GM18517 (cell line): Measurements from ENCODE around the gene MAML2.
"Not testable (repeated sequence)": the region's sequence is repeated elsewhere in the genome, so short reads cannot be mapped to it uniquely, and the experiment has no call there.

Experiments used
- ATAC-seq: cut with Tn5 transposase; IDR thresholded peaks from one replicate; pipeline ENCODE4 v1.9.1; 2021; ENCODE audit warnings: mild to moderate bottlenecking, moderate library complexity; ENCODE audit not compliant: unreplicated experiment

MAML2 gene

DNA sequence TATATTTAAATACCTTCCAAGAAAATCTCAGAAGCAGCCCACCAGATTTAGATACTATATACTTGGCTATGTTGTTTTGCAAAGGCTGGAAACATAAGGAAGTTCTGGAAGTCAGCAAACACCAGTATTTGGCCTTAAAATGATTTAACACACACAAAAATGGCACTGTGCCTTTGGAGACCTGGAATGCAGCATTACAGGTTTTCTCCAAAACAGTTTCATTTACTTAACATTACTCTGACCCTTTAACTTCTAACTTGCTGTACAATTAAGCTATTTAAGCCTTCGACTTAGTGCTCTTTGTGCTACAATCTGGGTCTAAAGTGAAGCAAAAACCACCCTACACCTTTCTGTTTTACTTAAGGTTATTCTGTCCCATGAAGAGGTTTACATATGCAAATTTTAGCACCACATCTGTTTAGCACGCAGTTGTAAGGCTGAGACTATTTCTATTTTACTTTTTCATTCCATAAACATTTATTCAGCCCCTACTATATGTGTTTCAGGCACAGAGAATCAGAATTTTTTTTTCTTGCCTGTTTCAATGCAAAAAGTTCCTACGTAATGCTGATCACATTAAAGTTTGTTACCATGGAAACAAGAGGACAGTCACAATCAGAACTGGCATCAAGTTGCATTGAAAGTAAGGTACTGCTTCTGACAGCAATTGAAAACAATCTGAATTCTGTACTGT is 70.3 kb downstream of the MAML2 start:
- ATAC-seq = peak; percentile 47

DNA sequence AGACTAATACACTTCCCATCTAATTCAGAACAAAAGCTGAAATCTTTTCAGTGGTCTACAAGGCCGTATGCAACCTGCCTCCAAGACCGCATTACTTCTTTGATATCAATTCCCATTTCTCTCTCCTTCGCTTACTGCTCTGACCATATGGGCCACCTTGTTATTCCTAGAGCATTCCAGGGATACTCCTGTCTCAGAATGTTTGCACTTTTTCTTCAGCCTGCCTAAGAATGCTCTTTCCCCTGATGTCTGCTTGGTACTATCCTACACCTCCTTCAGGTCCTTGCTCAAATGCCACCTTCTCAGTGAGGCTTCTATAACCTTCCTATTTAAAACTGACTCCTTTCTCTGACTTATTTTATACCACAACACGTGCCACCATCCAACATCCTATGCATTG is 71.2 kb downstream of the MAML2 start:
- ATAC-seq = no peak

DNA sequence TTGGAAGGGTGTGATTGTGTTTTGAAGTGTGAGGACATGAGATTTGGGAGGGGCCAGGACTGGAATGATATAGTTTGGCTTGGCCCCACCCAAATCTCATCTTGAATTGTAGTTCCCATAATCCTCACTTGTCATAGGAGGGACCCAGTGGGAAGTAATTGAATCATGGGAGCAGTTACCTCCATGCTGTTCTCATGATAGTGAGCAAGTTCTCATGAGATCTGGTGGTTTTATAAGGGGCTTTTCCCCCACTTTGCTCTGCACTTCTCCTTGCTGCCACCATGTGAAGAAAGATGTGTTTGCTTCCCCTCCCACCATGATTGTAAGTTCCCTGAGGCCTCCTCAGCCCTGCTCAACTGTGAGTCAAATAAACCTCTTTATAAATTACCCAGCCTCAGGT is 71.6 kb downstream of the MAML2 start:
- ATAC-seq = not testable (repeated sequence)

DNA sequence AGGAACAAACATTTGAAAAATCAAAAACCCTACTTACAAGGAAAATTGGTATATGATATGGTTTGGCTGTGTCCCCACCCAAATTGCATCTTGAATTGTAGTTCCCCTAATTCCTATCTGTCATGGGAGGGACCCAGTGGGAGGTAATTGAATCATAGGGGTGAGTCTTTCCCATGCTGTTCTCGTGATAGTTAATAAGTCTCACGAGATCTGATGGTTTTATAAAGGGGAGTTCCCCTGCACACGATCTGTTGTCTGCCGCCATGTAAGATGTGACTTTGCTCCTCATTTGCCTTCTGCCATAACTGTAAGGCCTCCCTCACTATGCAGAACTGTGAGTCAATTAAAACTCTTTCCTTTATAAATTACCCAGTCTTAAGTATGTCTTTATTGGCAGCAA is 74.5 kb downstream of the MAML2 start:
- ATAC-seq = not testable (repeated sequence)

DNA sequence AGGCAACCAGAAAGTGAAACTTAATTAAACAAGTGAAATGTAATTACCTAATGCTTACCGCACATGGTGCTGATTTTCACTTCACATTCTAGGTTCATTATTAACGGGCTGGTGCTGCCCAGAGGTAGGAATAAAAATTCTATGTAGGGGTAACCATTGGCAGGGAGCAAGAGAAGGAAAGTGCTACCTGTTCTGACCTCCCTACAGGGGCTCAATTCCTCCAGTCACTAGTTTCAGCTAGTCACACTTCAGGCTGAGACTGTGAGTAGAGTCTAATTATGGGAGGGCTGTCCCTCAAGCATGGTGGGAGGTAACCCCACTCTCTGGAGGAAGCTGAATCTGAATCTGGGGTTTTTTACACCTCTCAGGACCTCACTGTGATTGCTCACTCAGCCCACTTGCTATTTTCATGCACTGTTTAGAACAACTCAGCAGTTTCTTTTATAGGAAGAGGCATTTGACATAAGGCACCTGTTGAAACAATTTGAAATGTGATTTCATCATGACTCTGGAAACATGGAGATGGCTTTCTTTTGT is 75.4 kb downstream of the MAML2 start:
- peak; percentile 94 for ATAC-seq

DNA sequence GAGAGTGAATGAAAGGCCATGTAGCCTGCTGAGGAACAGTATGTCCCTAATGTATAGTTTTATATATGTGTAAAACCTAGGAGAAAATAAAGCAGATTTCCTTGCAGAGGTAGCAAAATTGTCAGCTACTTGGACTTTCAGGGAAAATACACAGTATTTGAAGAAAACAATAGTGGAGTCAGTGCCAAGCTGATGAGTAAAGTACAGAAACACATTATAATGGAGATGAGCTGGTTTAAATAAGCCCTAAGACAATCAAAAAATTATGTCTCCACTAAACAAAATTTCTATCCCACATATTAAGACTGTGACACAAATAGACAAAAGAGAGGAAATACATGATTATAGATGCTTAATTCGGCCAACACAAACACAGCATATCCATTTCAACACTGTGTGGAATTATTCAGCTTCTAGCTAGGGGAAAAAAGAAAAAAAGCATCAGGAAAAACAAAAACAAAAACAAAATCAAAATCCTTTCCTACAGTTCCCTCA is 75.9 kb downstream of the MAML2 start:
- peak; percentile 7 for ATAC-seq

DNA sequence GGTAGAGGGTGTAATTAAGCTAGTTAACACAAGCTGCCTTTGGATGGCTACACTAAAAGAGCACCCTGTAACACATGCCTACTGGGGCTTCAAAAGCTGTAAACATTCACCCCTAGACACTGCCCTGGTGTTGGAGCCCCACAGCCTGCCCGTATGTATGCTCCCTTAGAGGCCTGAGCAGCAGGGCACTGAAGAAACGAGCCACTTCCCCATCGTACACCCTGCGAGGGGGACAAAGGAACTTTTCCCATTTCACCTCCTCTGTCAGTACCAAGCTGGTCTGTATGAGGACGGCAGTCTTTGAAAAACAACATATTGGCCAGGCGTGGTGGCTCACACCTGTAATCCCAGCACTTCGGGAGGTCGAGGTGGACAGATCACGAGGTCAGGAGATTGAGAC is 77.0 kb downstream of the MAML2 start:
- ATAC-seq = no peak

DNA sequence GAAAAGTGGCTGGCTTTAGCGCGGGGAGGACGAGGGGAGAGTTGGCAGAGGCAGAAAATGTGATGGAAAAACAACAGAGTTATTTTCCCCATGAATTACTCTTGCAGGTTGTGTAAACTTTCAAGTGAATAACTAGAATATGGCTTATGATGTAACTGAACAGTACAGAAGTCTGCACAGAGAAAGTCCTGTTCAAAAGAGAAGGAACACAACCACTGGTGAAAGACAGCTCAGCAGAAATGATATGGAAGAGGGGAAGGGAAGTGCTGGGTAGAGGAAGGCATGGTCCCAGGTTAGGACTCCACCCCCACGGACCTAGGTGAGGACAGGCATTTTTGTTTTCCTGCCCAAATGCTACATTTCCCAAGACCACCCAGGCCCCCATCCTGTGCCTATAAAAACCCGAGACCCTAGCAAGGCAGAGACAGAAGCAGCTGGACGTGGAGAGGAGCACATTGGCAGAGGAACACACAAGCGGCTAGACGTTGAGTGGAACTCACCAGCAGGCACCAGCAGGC is 77.7 kb downstream of the MAML2 start:
- no peak for ATAC-seq

DNA sequence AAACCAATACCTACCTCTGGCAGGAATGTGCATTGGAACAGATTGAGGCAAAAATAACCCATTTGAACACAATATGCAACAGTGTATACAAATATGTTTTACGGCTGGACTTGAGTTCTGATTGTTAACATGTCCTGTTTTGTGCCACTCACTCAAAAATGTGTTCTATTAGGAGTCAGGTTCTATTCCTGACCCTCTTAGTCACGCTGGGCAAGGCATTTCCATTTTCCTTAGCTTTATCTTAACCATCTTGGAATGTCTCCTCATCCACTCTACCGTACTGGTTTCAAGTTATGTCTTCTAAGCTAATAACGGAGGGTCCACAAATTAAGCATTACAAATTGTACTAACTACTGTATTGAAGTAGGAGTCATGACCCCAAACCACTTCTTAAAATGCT is 78.6 kb downstream of the MAML2 start:
- ATAC-seq = no peak

DNA sequence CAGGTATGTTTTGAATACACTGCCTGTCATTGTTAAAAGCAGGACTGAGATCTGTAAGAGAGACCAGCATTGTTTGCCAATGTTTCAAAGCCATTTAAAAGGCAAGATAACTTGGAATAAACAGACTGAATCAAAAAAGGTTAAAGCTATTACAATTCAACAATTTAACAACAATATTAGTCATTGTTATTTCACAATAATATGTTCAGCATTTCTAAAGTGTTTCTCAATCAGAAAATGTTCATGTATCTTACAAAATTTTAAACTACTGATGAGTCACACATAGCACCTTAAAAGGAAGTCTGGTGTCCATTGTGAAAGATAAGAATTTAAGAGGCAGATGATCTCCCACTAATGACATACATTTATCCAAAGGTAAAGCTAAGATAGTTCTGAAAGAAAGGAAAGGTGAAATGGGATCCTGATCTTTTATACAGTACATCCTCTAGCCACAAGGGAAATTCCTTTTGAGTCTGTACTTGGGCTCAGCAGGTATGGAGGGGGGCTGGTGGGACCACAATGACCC is 79.7 kb downstream of the MAML2 start:
- ATAC-seq = no peak

DNA sequence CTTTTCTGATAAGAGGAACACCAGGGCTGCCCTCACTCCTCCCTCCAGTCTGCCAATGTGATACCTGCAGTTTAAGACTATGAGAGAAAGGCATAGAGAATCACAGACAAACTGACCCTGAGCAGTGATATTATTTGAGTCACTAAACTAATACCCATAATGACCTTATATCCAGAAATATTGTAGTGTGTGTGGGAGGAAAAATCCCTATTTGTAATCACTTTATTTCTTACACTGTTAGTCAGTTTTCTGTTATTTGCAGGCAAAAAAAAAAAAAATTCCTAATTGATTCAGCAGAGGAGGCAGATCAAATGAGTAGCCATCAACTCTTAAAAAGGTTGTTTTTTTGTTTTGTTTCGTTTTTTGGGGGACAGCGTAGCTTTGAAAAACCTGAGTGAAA is 82.5 kb downstream of the MAML2 start:
- ATAC-seq = no peak

DNA sequence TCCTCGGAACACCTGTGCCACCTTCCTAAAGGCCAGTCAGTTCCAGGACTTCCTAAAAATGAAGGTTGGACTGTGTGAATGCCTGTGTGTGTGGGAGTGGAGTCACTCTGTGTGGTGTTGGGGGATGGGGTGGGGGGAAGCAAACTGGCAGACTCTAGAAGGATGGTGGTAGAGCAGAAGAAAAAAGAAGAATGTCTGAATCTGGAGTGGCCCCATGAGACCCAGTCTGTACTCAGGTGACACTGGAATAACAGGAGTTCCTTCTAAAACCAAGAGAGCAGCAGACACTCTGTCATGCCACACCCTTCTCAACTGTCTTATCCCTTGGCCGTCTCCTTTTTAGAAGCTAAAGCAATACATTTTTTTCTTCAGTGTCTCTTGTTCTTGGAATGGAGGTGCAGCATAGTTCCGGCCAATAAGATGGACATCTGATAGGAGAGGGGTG is 82.9 kb downstream of the MAML2 start:
- ATAC-seq = no peak

DNA sequence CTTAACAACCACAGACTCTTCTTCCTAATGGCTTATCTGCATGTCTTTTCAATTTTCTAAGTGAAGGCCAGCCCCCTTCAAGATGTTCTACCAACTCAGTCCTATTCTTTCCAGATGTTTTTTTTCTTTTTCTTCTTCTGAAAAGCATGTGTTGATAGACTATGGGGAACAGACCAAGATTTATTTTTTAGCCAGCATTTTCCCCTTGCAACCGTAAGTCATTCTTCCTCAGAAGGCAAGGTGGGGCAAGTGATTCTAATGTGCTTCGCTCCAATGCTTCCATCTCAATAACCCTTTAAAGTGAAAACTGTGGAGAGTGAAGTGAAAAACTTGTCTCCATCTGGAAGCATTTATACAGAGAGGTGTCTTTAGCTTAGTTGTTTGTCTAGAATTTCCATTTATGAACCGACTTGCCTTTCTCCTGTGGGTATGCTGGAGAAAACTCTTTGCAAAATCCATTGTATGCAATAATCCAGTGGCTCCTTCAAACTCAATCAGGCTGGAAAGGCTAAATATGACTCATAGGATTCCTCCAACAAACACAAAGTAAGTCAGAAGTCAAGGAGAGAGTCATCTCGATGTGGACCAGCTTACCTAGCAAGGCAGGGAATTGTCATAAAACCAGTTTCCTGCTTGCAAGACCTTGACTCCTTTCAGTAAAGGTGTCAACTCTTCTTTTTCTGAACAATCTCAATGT is 83.7 kb downstream of the MAML2 start:
- no peak for ATAC-seq

DNA sequence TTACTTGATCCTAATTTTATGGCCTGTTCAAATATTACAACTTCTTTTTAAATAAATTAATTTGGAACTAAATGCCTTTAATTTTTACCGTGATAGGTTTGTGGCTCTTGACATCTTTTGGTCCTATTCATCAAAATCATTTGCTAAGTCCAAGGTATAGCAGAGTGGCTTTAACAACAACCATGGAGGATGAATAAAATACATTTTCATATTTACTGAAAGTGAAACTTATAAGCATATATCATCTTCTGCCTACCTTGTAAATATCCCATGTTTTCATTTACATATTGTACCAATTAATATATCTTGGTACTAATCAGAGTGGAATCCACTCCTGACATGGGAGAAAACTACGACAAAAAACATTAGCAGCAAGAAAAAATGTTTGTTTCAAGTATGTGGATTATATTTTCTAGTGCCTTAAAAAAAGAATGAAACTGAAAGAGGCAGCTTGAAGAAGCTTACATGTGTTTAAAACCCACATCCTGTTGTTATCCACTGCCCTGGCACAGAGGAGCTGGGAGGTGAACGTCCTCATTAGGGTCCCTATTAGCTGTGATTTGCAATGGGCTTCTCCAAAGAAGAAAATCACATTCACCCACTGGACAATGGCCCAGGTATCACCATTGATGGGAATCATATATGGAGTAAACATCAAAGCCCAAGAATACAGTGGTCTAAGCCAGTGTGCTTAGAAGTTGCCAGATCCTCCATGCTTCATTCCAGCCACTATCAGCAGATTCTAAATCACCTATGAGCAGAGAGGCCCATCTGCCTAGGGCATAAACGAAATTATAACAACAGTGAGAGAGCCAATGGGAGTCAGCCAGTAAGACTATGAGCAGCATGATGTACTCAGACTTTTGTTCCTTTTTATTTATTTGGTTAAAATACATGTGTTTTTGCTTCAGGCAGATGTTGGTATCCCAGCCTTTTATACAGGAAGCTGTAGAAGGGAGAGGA is 84.7 kb downstream of the MAML2 start:
- ATAC-seq = peak; percentile 83

DNA sequence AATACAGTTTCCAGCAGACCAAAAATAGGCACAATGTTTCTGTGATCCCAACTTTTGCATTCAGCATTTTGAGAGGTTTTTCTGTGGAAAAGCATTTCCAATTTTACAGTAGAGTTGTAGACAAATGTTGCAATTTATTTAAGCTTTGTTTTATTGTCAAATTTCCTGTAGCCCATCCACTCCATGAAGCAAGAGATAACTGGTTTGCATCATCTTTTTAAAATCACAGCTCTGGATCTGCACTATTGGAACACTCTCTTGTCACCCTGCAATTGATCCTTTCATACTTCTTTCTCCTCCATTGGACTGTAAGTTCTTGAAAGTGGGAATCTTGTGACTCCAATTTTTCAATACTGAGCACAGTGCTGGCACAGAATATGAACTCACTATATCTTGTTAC is 86.0 kb downstream of the MAML2 start:
- no peak for ATAC-seq

DNA sequence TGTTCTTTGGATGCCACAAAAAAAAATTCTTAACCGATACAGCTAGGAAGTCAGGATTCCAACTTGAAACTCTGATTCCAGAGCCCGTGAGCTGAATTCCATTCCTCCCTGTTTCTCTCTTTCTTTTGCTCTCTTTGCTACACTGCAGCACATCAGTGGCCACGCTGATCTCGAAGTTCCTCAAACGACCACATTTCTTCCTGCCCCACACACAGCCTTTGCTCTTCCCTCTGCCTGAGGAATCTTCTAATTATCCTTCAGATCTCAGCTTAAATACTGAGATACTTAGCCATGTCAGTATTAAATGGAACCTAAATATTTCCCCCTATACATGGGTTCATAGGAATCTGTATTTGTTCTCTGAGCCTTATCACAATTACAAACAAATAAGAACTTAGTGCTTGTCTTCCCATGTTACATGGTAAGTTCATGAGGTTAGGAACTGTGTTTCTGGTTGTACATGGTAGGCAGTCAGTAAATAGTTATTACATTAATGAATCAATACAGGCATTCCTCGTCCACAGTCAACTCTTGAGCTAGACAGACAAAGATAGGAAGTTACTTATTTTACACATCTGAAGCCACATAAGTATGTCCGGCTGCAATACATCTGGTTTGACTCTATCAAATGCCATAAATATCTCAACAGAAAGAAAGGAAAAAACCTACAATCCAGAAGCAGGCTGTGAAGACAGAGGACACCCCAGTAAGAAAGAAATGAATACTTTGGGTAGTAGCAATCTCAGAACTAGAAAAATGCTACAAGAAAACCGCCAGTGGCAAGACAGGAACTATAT is 86.6 kb downstream of the MAML2 start:
- ATAC-seq = no peak

DNA sequence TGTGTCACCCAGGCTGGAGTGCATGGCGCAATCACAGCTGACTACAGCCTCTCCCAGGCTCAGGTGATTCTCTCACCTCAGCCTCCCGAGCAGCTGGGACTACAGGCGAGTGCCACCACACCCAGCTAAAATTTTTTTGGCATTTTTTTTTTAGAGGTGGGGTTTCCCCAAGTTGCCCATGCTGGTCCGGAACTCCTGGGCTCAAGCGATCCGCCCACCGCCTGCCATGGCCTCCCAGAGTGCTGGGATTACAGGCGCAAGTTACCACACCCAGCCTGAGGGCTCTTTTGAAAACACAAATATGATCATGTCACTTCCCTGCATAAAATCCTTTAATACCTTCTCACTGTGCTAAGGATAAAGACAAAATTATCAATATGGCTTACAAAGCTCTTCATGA is 88.1 kb downstream of the MAML2 start:
- ATAC-seq = no peak

DNA sequence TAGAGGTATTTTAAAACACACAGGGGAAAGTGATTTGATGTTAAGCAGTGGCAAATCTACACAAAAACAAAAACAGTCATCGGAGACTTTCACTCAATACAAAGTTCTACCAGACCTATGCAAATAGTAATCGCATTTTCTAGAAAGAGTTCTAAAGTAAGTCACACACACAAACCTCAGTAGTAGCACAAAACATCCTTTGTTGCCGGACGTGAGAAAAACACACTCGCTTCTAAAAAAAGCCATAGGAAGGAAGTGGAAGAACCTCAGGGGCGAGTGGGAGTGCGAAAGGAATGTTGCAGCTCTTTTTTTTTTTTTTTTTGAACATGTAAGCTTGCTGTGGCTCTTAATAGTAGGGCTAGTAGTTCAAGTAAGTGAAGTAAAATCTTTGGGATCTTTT is 88.9 kb downstream of the MAML2 start:
- ATAC-seq = peak; percentile 68

DNA sequence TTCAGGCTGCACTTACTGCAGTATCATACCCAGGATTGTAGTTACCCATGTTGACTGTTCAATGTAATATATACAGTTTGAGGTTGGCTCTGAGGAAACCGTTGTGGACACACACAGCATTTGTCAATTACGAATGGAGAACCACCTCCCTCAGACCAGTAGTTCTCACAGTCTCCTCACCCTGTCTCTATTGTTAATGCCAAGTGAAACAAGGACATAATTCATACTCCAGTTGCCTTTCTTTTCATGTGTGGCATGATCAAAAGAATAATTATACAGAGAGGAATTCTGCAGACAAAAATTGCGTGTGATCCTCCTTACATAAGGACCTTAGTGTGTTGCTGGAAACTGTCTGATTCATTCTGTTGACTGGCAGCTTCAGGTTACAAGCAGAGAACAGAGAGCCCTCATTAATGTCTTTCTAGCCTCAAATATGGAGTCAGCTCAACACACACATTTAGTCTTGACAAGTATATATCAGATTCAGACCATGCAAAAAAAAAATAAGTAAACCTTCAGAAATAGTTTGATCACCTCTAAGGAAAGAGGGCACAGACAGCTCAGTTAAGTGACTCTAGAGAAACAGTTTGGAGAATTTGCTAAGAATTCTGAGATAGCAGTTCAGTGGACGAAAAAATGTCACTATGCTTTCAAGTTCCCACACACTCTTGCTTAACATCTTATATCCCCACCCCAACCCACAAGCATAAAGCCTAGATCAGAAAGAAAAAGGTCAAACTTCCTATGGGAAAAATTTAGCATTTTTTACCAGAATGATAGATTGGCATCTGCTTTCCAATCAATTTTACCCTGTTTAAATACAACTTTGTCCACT is 96.1 kb downstream of the MAML2 start:
- no peak for ATAC-seq
